ENCODE results near the gene TRH.
"Not testable (repeated sequence)": the region's sequence is repeated elsewhere in the genome, so short reads cannot be mapped to it uniquely, and the experiment has no call there.

Gene TRH

GRCh38 chr3:130010556-130010955, 36.0 kb downstream of the TRH start:
- DNase-seq (ENCODE audit: low spot score), result no peak

- not testable (repeated sequence) for DNase-seq (ENCODE audit: low spot score)
These were observed 37.6 kb downstream of the TRH start for GRCh38 chr3:130012108-130012507.

- DNase-seq (ENCODE audit: low spot score), result not testable (repeated sequence)
These were observed 38.7 kb downstream of the TRH start for GRCh38 chr3:130013246-130013645.

- DNase-seq (ENCODE audit: low spot score), result no peak
These were observed 40.0 kb downstream of the TRH start for GRCh38 chr3:130014526-130014925.

- DNase-seq (ENCODE audit: low spot score), result not testable (repeated sequence)
These were observed 43.1 kb downstream of the TRH start for GRCh38 chr3:130017661-130018060.

GRCh38 chr3:130026146-130026829, 51.8 kb downstream of the TRH start:
- not testable (repeated sequence) for DNase-seq (ENCODE audit: low spot score)

GRCh38 chr3:130027437-130027836, 52.9 kb downstream of the TRH start:
- DNase-seq (ENCODE audit: low spot score), result not testable (repeated sequence)
